ENCODE data around the gene FBXO46. TPM values are rescaled to one million over a fixed set of nuclear protein-coding genes. Genes with fewer than 3 reads are reported as not detected.

The FBXO46 gene
- total and polyA plus RNA-seq, 10 of the 15 experiments (the other 5 are each of a cell fraction or from before 2014, with no cell fraction given), result 2.5 to 61.5 (median 13.7) TPM

DNA sequence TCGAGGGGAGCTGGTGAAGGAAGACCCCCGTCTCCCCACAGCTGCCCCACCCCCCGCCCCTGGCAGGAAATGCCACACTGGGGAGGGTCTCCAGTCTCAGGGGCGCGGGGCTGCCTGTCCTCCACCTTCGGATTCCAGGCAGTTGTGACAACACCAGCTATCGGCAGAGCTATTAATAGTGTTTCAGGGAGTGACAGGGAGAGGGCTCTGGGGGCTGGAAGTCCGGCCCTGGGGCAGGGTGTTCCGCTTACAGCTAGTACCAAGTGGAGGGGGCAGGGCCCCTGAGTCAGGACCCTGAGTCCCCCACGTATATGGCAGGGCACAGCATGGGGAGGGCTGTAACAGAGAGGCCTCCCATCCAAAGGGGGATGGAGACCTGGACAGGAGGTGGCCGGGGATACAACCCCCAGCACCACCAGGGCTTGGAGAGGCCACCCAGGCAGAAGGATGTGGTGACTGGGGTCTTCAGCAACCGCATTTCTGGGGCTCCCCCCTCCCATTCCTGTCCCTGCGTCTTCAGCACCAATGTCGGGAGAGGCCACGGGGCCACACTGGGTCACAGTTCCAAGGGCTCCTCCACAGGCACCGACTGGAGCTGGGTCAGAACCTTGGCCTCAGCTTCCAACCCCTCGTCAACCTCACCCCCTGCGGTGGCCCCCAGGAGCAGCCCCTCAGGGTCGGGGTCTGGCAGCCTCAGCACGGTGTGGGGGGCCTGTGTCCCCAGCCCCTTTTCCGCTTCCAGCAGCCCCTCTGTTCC, 34.4 kb upstream of the FBXO46 start:
- H3K4me3 ChIP-seq, result no peak overlapping the region
- H3K27ac ChIP-seq (ENCODE audit: control insufficient read depth, insufficient read depth), result no peak overlapping the region
- WGBS (ENCODE audit: insufficient coverage, insufficient replicate concordance, low lambda C conversion rate, missing lambda C conversion rate), result 49% methylated on average over 20 of the region's 21 CpGs
- ChIA-PET SMC1A (ENCODE audit: uncharacterized antibody, unreplicated experiment) (no interaction called here), POLR2A (no interaction called here), RAD21 (ENCODE audit: unreplicated experiment) (no interaction called here), CTCF (no interaction called here)
- no TSS peak for BruUV-seq (replicated peaks)
- no peaks in the 10 kb centered on the region for H3K9me3 ChIP-seq (replicated peaks; ENCODE audit: control insufficient read depth, insufficient read depth, low read length)
- no peaks in the 10 kb centered on the region; the same call in 1 of the 2 replicates for H3K79me2 ChIP-seq (ENCODE audit: control insufficient read depth, insufficient read depth, low read length)
- H3K4me2 ChIP-seq (ENCODE audit: control insufficient read depth, insufficient read depth), result no peak overlapping the region
- no peaks in the 10 kb centered on the region for H3K36me3 ChIP-seq (ENCODE audit: control insufficient read depth in 2 of 2, insufficient read depth in 2 of 2, low read length in 1 of 2)
- FAIRE-seq (no peak), ATAC-seq (no peak), DNase-seq (ENCODE audit: low read depth, low spot score) (no peak)
- H3K27me3 ChIP-seq (replicated peaks in 1 of 2; ENCODE audit: control insufficient read depth in 2 of 2, insufficient read depth in 2 of 2, low read length in 1 of 2), result no peaks in the 10 kb centered on the region
- no peak overlapping the region for H2AFZ ChIP-seq (ENCODE audit: control insufficient read depth, low read depth, low read length)
- H4K20me1 ChIP-seq (ENCODE audit: control insufficient read depth, insufficient read depth), result no peaks in the 10 kb centered on the region
- no peak overlapping the region for H3K9ac ChIP-seq (ENCODE audit: control insufficient read depth, insufficient read depth, low read length)
- H3K4me1 ChIP-seq (ENCODE audit: control insufficient read depth, insufficient read depth, low read length), result peaks cover 4% of the 10 kb centered on the region
- in situ Hi-C loops (cut with MboI), result no loop called here
- intact Hi-C loops (cut with micrococcal nuclease; ENCODE audit: unreplicated experiment), result loop anchor here (5.0 kb wide), 2 partner anchors 33 to 73 kb away; partner anchors contain the start of genes FBXO46, MEIOSIN, QPCTL and SNRPD2
- TF ChIP-seq FOXM1 (IDR thresholded peaks at IDR 0.05; ENCODE audit: low read depth, low read length) (no peak), TAF1 (IDR thresholded peaks at IDR 0.05; ENCODE audit: borderline replicate concordance, low read depth, low read length) (no peak), ZNF622 (IDR thresholded peaks at IDR 0.05) (no peak), POU2F2 (IDR thresholded peaks at IDR 0.05; ENCODE audit: borderline replicate concordance, low read depth, low read length) (no peak), JUNB (IDR thresholded peaks at IDR 0.05) (no peak), ZBTB4 (CRISPR knock-in tag; IDR thresholded peaks at IDR 0.05) (no peak), CREB1 (IDR thresholded peaks at IDR 0.05; ENCODE audit: low read depth) (no peak), NFXL1 (IDR thresholded peaks at IDR 0.05; ENCODE audit: borderline replicate concordance) (no peak), RB1 (IDR thresholded peaks at IDR 0.05; ENCODE audit: borderline replicate concordance) (no peak), ZBED1 (IDR thresholded peaks at IDR 0.05; ENCODE audit: borderline replicate concordance) (no peak), CHD1 (IDR thresholded peaks at IDR 0.05; ENCODE audit: low read depth, low read length) (no peak), ZNF207 (IDR thresholded peaks at IDR 0.05; ENCODE audit: borderline replicate concordance) (no peak), MAX (IDR thresholded peaks at IDR 0.05; ENCODE audit: low read depth, low read length) (no peak), ASH2L (IDR thresholded peaks at IDR 0.05; ENCODE audit: borderline replicate concordance, low read depth) (no peak), BRCA1 (IDR thresholded peaks at IDR 0.05; ENCODE audit: low read depth, low read length) (no peak)
- TF ChIP-seq, protein P1, sequence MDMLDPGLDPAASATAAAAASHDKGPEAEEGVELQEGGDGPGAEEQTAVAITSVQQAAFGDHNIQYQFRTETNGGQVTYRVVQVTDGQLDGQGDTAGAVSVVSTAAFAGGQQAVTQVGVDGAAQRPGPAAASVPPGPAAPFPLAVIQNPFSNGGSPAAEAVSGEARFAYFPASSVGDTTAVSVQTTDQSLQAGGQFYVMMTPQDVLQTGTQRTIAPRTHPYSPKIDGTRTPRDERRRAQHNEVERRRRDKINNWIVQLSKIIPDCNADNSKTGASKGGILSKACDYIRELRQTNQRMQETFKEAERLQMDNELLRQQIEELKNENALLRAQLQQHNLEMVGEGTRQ (IDR thresholded peaks at IDR 0.05; ENCODE audit: borderline replicate concordance, low read depth, low read length), result no peak
- TF ChIP-seq, protein P2, sequence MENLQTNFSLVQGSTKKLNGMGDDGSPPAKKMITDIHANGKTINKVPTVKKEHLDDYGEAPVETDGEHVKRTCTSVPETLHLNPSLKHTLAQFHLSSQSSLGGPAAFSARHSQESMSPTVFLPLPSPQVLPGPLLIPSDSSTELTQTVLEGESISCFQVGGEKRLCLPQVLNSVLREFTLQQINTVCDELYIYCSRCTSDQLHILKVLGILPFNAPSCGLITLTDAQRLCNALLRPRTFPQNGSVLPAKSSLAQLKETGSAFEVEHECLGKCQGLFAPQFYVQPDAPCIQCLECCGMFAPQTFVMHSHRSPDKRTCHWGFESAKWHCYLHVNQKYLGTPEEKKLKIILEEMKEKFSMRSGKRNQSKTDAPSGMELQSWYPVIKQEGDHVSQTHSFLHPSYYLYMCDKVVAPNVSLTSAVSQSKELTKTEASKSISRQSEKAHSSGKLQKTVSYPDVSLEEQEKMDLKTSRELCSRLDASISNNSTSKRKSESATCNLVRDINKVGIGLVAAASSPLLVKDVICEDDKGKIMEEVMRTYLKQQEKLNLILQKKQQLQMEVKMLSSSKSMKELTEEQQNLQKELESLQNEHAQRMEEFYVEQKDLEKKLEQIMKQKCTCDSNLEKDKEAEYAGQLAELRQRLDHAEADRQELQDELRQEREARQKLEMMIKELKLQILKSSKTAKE (IDR thresholded peaks at IDR 0.05; ENCODE audit: low read depth, poor library complexity, severe bottlenecking), result no peak
